Vagina (tissue), 2 donors: ENCODE measurements around the gene XPNPEP1. TPM values are rescaled to one million over a fixed set of nuclear protein-coding genes. Genes with fewer than 3 reads are reported as not detected.
A peak's percentile ranks its signal among the peaks of the same experiment; 100 is the strongest.

Source experiments
- DNase-seq, 2 donors: peaks; one replicate each; pipeline ENCODE4 v3.0.0-alpha.2; 2017; ENCODE audit errors: extremely low spot score in 2 of 2
- H3K27ac ChIP-seq: fragments of 200-600 bp; sonication (generic); one replicate; pipeline ENCODE4 v1.5.1; 2019
- H3K27me3 ChIP-seq: fragments of 200-600 bp; sonication (generic); one replicate; pipeline ENCODE4 v1.5.1; 2019
- H3K36me3 ChIP-seq, 2 donors: fragments of 200-600 bp; sonication (generic); one replicate each; pipeline ENCODE4 v1.5.1; 2017 to 2019
- H3K4me1 ChIP-seq: fragments of 200-600 bp; sonication (generic); one replicate; pipeline ENCODE4 v1.5.1; 2019
- H3K4me3 ChIP-seq, 2 donors: fragments of 200-600 bp; sonication (generic); 1 replicate in 1 of 2; 2 replicates in 1 of 2; pipeline ENCODE4 v1.5.1; 2016 to 2019
- H3K9me3 ChIP-seq: fragments of 200-600 bp; sonication (generic); one replicate; pipeline ENCODE4 v1.5.1; 2019
- POLR2A ChIP-seq, 2 donors: fragments of 450-650 bp; IDR thresholded peaks; one replicate each; pipeline ENCODE4 v1.6.1; 2017; ENCODE audit warnings: antibody characterized with exemption in 2 of 2, mild to moderate bottlenecking in 2 of 2, moderate library complexity in 2 of 2
- POLR2AphosphoS5 ChIP-seq, 2 donors: sonication (generic); formaldehyde crosslinking; IDR thresholded peaks; one replicate each; pipeline ENCODE4 v1.9.0; 2017; ENCODE audit warnings: antibody characterized with exemption in 2 of 2, mild to moderate bottlenecking in 2 of 2, low read depth in 1 of 2; ENCODE audit not compliant: insufficient read depth in 1 of 2
- intact Hi-C: fragments of 100-400 bp; cut with DNase I; formaldehyde crosslinking; loops from one replicate; pipeline ENCODE4 v1.15.1; 2023
- total RNA-seq: library from RNA; depleted of rRNA; stranded (reverse); fragments of >200 nt; gene quantifications from one replicate; pipeline ENCODE4 v1.2.3, GENCODE V29; 2016
- TF ChIP-seq, protein P1 (sequence below), 3 experiments: fragments of 450-650 bp in 2 of 3; fragments of 200-600 bp in 1 of 3; sonication (generic) in 1 of 3; IDR thresholded peaks; one replicate each; pipeline ENCODE4 v1.5.1; 2017 to 2019; ENCODE audit warnings: antibody characterized with exemption in 3 of 3, mild to moderate bottlenecking in 2 of 3, moderate library complexity in 2 of 3

Gene XPNPEP1
- 90.4 TPM for total RNA-seq

DNA sequence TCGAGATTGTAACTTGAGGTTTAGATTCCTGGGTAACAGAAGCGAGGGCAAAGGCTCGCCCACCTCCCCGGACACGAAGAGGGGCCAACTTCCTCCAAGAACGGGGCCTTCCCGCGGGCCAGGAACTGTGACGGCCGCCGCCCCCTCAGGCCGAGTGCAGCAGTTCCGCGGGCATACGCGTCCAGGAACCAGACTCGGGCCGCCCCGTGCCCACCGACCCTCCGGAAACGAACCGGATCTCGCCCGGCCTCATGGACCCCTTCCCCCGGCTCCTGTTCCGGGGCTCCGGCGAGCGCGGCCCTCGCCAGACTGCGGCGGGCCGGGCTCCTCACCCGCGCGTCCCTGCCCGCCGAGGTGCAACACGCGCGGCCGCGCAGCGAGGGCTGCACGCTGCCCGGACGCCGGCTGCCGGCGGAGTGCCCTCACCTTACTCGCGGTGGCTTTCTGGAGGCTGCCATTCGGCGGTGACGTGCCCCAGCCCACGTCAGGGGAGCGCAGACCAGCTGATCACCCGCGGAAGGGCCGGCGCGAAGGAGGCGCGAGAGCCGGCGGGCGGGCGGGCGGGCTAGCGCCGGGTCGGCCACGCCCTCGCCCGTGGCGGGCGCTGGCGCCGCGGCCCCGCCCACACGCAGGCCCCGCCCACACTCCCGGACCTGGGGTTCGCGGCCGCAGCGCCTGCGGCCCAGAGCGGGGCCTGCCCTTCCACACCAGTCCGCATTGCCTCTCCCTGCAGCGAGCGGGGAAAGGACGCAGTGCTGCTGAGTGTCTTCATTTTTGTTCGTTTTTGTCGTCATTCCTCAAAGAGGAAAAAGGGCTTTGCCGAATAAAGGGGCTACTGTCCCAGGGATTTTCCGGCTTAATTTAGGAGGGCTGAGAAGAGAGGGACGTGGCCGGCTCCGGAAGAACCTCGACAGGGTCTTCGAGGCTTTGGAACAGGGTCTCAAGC lies at the start of gene XPNPEP1:
Gene XPNPEP1, minus strand, starts transcription at position 536 of the 946 bp plus-strand sequence. Its CDS starts 78 bp downstream, at position 458.
- peak within 1 kb of the TSS; percentile 84 to 99 for H3K4me3 ChIP-seq
- H3K9me3 ChIP-seq, result no peaks in the 10 kb centered on the region
- intact Hi-C loops, result no loop called here
- no peaks in the 10 kb centered on the region for H3K36me3 ChIP-seq
- peaks cover 29% of the 10 kb centered on the region for H3K4me1 ChIP-seq
- no peak for DNase-seq
- peak within 1 kb of the TSS; percentile 92 for H3K27ac ChIP-seq
- no peaks in the 10 kb centered on the region for H3K27me3 ChIP-seq
- TF ChIP-seq POLR2AphosphoS5 (IDR thresholded peaks at IDR 0.05; ENCODE audit: insufficient read depth in 1 of 2, low read depth in 1 of 2) (peak in 1 of 2 donors; percentile 53), POLR2A (IDR thresholded peaks at IDR 0.05) (peak in 1 of 2 donors; percentile 67)
- TF ChIP-seq, protein P1, sequence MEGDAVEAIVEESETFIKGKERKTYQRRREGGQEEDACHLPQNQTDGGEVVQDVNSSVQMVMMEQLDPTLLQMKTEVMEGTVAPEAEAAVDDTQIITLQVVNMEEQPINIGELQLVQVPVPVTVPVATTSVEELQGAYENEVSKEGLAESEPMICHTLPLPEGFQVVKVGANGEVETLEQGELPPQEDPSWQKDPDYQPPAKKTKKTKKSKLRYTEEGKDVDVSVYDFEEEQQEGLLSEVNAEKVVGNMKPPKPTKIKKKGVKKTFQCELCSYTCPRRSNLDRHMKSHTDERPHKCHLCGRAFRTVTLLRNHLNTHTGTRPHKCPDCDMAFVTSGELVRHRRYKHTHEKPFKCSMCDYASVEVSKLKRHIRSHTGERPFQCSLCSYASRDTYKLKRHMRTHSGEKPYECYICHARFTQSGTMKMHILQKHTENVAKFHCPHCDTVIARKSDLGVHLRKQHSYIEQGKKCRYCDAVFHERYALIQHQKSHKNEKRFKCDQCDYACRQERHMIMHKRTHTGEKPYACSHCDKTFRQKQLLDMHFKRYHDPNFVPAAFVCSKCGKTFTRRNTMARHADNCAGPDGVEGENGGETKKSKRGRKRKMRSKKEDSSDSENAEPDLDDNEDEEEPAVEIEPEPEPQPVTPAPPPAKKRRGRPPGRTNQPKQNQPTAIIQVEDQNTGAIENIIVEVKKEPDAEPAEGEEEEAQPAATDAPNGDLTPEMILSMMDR (IDR thresholded peaks at IDR 0.05), result no peak

DNA sequence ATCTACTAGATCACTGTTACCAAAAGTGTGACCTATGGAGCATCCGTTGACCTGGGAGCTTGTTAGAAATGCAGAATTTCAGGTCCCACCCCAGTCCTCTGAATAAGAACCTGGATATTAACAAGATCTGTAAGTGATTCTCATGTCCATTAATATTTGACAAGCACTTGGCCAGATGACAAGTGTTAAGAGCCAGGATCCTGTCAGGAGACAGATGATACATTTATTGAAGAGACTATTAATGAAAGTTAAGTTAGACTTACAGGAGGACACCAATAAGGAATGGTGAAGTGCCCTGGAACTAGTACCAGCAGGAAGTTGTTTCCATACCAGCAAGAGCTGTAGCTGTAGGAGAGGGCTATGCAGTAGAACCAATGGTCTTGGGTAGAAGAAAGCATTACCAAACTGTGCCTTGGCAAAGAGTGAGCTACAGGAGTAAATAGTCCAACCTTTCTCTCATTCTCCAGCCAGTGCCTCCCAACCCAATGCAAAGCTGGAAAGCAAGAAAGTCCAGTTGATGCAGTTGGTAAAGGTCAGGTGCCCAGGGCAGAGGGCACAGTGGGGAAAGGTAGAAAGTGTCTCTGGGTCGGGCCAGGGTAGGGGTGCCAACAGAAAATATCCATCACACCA lies 49.2 kb upstream of the XPNPEP1 start:
- Histone ChIP-seq H3K9me3 (no peaks in the 10 kb centered on the region), H3K36me3 (no peaks in the 10 kb centered on the region), H3K4me3 (no peak overlapping the region), H3K4me1 (peaks cover 3% of the 10 kb centered on the region), H3K27me3 (no peaks in the 10 kb centered on the region), H3K27ac (no peak overlapping the region)
- intact Hi-C loops, result no loop called here
- no peak for DNase-seq
- TF ChIP-seq, protein P1 (IDR thresholded peaks at IDR 0.05), result no peak
- TF ChIP-seq POLR2A (IDR thresholded peaks at IDR 0.05) (no peak), POLR2AphosphoS5 (IDR thresholded peaks at IDR 0.05; ENCODE audit: insufficient read depth in 1 of 2, low read depth in 1 of 2) (no peak)

DNA sequence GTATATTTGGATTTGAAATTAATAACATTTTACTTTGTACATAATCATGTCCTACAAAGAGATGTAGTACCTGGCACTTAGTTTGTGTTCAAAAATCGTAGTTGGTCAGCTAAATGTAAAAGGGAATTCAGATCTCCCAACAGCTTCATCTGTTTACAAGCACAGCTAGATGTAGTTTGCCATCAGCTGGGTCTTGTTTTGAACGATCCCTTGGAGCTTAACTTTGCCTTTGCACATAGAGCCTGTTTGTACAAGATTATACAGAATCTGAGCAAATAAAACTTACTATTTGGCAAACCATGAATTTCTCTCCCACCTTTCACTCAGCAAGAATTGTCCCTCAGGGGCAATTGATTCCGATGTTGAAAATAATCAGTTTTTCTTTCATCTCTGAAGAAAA lies 48.3 kb upstream of the XPNPEP1 start:
- no peak overlapping the region for H3K27ac ChIP-seq
- peaks cover 9% of the 10 kb centered on the region for H3K4me1 ChIP-seq
- intact Hi-C loops, result no loop called here
- no peak overlapping the region for H3K4me3 ChIP-seq
- TF ChIP-seq POLR2AphosphoS5 (IDR thresholded peaks at IDR 0.05; ENCODE audit: insufficient read depth in 1 of 2, low read depth in 1 of 2), result no peak
- TF ChIP-seq, protein P1 (IDR thresholded peaks at IDR 0.05), result no peak
- no peak for TF ChIP-seq POLR2A (IDR thresholded peaks at IDR 0.05)
- no peaks in the 10 kb centered on the region for H3K9me3 ChIP-seq
- no peaks in the 10 kb centered on the region for H3K36me3 ChIP-seq
- DNase-seq, result no peak
- no peaks in the 10 kb centered on the region for H3K27me3 ChIP-seq

DNA sequence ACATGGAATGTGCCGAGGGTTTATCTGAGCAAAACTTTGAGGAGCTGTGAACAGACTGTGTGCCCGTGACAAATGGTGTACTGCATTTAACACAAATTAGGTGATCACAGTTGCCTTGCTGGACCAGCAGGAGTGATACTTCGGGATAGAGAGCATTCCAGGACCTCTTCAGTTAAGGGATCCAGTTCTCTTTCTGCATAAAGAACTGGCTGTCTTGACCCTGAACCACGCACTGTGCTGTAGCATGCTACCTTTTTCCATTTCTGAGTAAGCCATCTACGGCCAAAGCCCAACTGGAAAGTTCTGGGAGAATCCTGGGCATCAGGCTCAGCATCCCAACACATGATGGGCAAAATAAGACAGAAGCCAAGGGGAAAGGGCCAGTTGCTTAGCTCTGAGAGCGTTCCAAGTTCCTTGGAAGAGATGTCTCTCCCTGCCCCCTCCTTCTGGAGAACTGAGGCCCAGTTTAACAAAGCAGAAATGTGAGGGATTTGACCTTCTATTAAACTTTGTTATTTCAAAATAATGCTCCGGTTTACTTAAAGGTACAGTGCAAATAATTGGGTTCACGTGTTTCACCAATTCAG lies 46.5 kb upstream of the XPNPEP1 start:
- DNase-seq, result no peak
- no peak overlapping the region for H3K27ac ChIP-seq
- TF ChIP-seq POLR2A (IDR thresholded peaks at IDR 0.05) (no peak), POLR2AphosphoS5 (IDR thresholded peaks at IDR 0.05; ENCODE audit: insufficient read depth in 1 of 2, low read depth in 1 of 2) (no peak)
- TF ChIP-seq, protein P1 (IDR thresholded peaks at IDR 0.05), result no peak
- peaks cover 9% of the 10 kb centered on the region for H3K4me1 ChIP-seq
- intact Hi-C loops, result no loop called here
- H3K36me3 ChIP-seq, result no peaks in the 10 kb centered on the region
- H3K27me3 ChIP-seq, result no peaks in the 10 kb centered on the region
- no peaks in the 10 kb centered on the region for H3K9me3 ChIP-seq
- H3K4me3 ChIP-seq, result no peak overlapping the region
